ENCODE results near the gene RRP1B.

RRP1B gene

DNA sequence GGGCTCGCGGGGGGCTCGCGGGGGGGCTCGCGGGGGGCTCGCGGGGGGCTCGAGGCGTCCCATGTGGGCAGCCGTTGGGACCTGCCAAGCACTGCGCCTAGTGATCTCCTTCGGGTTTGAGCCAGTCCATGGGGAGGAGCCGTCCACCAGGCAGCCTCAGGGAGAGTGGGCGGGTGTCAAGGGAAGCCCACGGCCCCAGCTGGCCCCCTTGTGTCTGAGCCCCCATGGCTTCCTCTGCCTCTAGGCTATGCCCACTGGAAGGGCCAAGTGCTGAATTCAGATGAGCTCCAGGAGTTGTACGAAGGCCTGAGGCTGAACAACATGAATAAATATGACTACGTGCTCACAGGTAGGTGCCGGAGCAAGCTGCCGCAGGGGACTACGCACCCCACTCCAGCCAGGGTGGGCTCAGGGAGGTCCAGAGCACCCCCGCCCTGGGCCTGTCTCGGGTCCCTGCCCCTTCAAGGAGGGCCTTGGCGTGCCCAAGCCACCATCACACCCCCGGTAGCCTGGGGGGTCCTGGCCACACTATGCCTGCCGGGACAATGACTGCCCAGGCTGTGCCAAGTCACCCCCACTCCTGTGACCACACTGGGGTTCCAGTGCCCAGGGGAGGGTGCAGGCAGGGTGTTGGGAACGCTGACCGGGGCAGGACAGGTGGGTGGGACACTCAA is 82.2 kb downstream of the RRP1B start:
- Histone ChIP-seq H3K36me3 (ENCODE audit: control insufficient read depth, insufficient read depth, low read length) (no peaks in the 10 kb centered on the region), H3K27ac (ENCODE audit: insufficient read depth, low read depth, low read length, poor library complexity, severe bottlenecking) (no peak overlapping the region), H3K9me3 (ENCODE audit: control insufficient read depth, low read length) (no peaks in the 10 kb centered on the region), H3K27me3 (ENCODE audit: control insufficient read depth, insufficient read depth, low read length, poor library complexity, severe bottlenecking) (no peaks in the 10 kb centered on the region), H3K4me1 (ENCODE audit: control insufficient read depth, insufficient read depth, low read length) (no peaks in the 10 kb centered on the region), H3K4me3 (ENCODE audit: insufficient read depth, low read depth, low read length) (no peak overlapping the region)
- 71 to 77% methylated on average over 25 to 28 of the region's 28 CpGs for WGBS, 2 experiments

DNA sequence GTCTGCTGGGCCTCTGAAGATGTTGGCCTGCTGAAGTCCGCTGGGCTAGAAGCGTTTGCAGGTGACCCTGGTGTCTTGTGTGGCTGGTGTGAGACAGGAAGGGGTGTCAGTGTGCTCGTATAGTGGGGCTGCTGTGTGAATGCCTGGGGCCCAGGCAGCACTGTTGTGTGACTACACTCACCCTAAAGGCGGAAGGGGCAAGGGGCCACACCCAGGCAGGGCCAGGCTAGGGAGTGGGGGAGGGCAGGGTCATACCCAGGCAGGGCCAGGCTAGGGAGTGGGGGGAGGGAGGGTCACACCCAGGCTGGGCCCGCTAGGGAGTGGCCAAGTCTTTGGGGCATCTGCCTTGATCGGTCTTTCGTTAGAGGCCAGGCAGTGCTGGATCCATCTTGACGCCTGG is 84.6 kb downstream of the RRP1B start:
- H3K27me3 ChIP-seq (ENCODE audit: control insufficient read depth, insufficient read depth, low read length, poor library complexity, severe bottlenecking): no peaks in the 10 kb centered on the region
- H3K9me3 ChIP-seq (ENCODE audit: control insufficient read depth, low read length): no peaks in the 10 kb centered on the region
- WGBS, 2 experiments: 95% methylated on average over 8 of the region's 8 CpGs
- no peak overlapping the region for H3K4me3 ChIP-seq (ENCODE audit: insufficient read depth, low read depth, low read length)
- no peaks in the 10 kb centered on the region for H3K4me1 ChIP-seq (ENCODE audit: control insufficient read depth, insufficient read depth, low read length)
- H3K27ac ChIP-seq (ENCODE audit: insufficient read depth, low read depth, low read length, poor library complexity, severe bottlenecking): no peak overlapping the region
- no peaks in the 10 kb centered on the region for H3K36me3 ChIP-seq (ENCODE audit: control insufficient read depth, insufficient read depth, low read length)

- 95 to 96% methylated on average over 18 of the region's 18 CpGs for WGBS, 2 experiments
- H3K4me3 ChIP-seq (ENCODE audit: insufficient read depth, low read depth, low read length): no peak overlapping the region
- no peak overlapping the region for H3K27ac ChIP-seq (ENCODE audit: insufficient read depth, low read depth, low read length, poor library complexity, severe bottlenecking)
- no peaks in the 10 kb centered on the region for H3K9me3 ChIP-seq (ENCODE audit: control insufficient read depth, low read length)
- no peaks in the 10 kb centered on the region for H3K36me3 ChIP-seq (ENCODE audit: control insufficient read depth, insufficient read depth, low read length)
- no peaks in the 10 kb centered on the region for H3K27me3 ChIP-seq (ENCODE audit: control insufficient read depth, insufficient read depth, low read length, poor library complexity, severe bottlenecking)
- no peaks in the 10 kb centered on the region for H3K4me1 ChIP-seq (ENCODE audit: control insufficient read depth, insufficient read depth, low read length)
Observed at GRCh38 chr21:43744725-43745124, 85.4 kb downstream of the RRP1B start.

Data from ectodermal cell (in vitro differentiated cells).